HepG2 (cell line): Measurements from ENCODE around the gene ALDH4A1. TPM values are rescaled to one million over a fixed set of nuclear protein-coding genes. Genes with fewer than 3 reads are reported as not detected.

ENCODE experiments used
- CENPT ChIP-seq: sonication (generic); formaldehyde crosslinking; IDR thresholded peaks from 2 replicates; pipeline ENCODE4 v1.8.0; 2022; ENCODE audit warnings: low read depth, mild to moderate bottlenecking, moderate library complexity, missing genetic modification reagents
- HMG20A ChIP-seq: IDR thresholded peaks from 2 replicates; pipeline ENCODE4 v1.6.1; 2016; ENCODE audit warnings: borderline replicate concordance
- HOXD1 ChIP-seq: sonication (generic); formaldehyde crosslinking; IDR thresholded peaks from 2 replicates; pipeline ENCODE4 v1.5.0; 2020; ENCODE audit warnings: missing genetic modification reagents
- KIAA2018 ChIP-seq: sonication (generic); formaldehyde crosslinking; IDR thresholded peaks from 2 replicates; pipeline ENCODE4 v1.5.0; 2020; ENCODE audit warnings: mild to moderate bottlenecking, missing genetic modification reagents, borderline replicate concordance
- KLF12 ChIP-seq: sonication (generic); formaldehyde crosslinking; IDR thresholded peaks from 2 replicates; pipeline ENCODE4 v1.4.0; 2020; ENCODE audit warnings: missing genetic modification reagents, borderline replicate concordance
- NFKBIZ ChIP-seq: IDR thresholded peaks from 2 replicates; pipeline ENCODE4 v1.6.1; 2018; ENCODE audit warnings: missing genetic modification reagents, missing compliant biosample characterization
- PAXIP1 ChIP-seq: sonication (generic); formaldehyde crosslinking; conservative IDR thresholded peaks from 2 replicates; pipeline ENCODE4 v1.4.0; 2020; ENCODE audit warnings: mild to moderate bottlenecking, missing genetic modification reagents, moderate library complexity
- PCBP1 ChIP-seq: fragments of 200-400 bp; formaldehyde crosslinking; IDR thresholded peaks from 2 replicates; pipeline ENCODE4 v1.6.1; 2017; ENCODE audit warnings: mild to moderate bottlenecking, low read depth, low read length, borderline replicate concordance
- SMARCE1 ChIP-seq: fragments of 450-650 bp; IDR thresholded peaks from 2 replicates; pipeline ENCODE4 v1.6.1; 2017; ENCODE audit warnings: borderline replicate concordance
- TBX2 ChIP-seq: sonication (generic); formaldehyde crosslinking; IDR thresholded peaks from 2 replicates; pipeline ENCODE4 v1.5.0; 2020; ENCODE audit warnings: missing genetic modification reagents, mild to moderate bottlenecking, borderline replicate concordance
- ZBTB21 ChIP-seq: sonication (generic); formaldehyde crosslinking; IDR thresholded peaks from 2 replicates; pipeline ENCODE4 v1.4.0; 2020; ENCODE audit warnings: missing genetic modification reagents
- ZNF253 ChIP-seq: sonication (generic); formaldehyde crosslinking; IDR thresholded peaks from 2 replicates; pipeline ENCODE4 v1.8.0; 2022; ENCODE audit warnings: mild to moderate bottlenecking, missing genetic modification reagents, borderline replicate concordance
- ZNF510 ChIP-seq: sonication (generic); formaldehyde crosslinking; IDR thresholded peaks from 2 replicates; pipeline ENCODE4 v1.4.0; 2020; ENCODE audit warnings: low read depth, mild to moderate bottlenecking, missing genetic modification reagents
- ZNF773 ChIP-seq: sonication (generic); formaldehyde crosslinking; IDR thresholded peaks from 2 replicates; pipeline ENCODE4 v1.4.0; 2020; ENCODE audit warnings: missing genetic modification reagents, borderline replicate concordance
- ZSCAN5A ChIP-seq: sonication (generic); formaldehyde crosslinking; IDR thresholded peaks from 2 replicates; pipeline ENCODE4 v1.8.0; 2022; ENCODE audit warnings: mild to moderate bottlenecking, missing genetic modification reagents, borderline replicate concordance
- polyA plus RNA-seq, 8 experiments: library from polyadenylated mRNA; depleted of rRNA in 3 of 8; stranded (reverse) in 7 of 8; unstranded in 1 of 8; fragments of >200 nt; fragmentation: Illumina TruSeq in 4 of 8; extraction: Trizol in 4 of 8; gene quantifications; 2 replicates each; pipeline versions ENCODE4 v1.2.1 to v1.2.3, GENCODE V29; 2011 to 2016; ENCODE audit warnings: low read depth in 4 of 8, missing spikeins in 1 of 8, mixed read lengths in 1 of 8; ENCODE audit not compliant: insufficient read depth in 1 of 8
- total RNA-seq, 5 experiments: library from RNA; depleted of rRNA; stranded (reverse); fragments of >200 nt; fragmentation: Illumina TruSeq; extraction: Trizol; gene quantifications; 2 replicates each; pipeline ENCODE4 v1.2.3, GENCODE V29; 2016; ENCODE audit warnings: low read depth in 1 of 5

The ALDH4A1 gene
- total and polyA plus RNA-seq, 2 of the 13 experiments (the other 11 are each of a cell fraction or from before 2014, with no cell fraction given), result 76.4 to 240 TPM

GRCh38 chr1:18941221-18942141 lies 39.1 kb upstream of the ALDH4A1 start (continued):
- TF ChIP-seq KIAA2018 (CRISPR knock-in tag) (no peak), NFKBIZ (CRISPR knock-in tag) (no peak), PAXIP1 (CRISPR knock-in tag) (no peak), HOXD1 (CRISPR knock-in tag) (no peak), HMG20A (CRISPR knock-in tag) (no peak), ZNF773 (CRISPR knock-in tag) (no peak), PCBP1 (no peak), SMARCE1 (no peak), ZNF510 (CRISPR knock-in tag) (no peak), ZNF253 (CRISPR knock-in tag) (no peak), KLF12 (CRISPR knock-in tag) (no peak), TBX2 (CRISPR knock-in tag) (0 out of 2 replicates have a peak, but pooled peaks have one; percentile 16), ZSCAN5A (CRISPR knock-in tag) (no peak), CENPT (no peak), ZBTB21 (CRISPR knock-in tag) (peak; percentile 84; the same call in 1 of the 2 replicates)
